ENCODE measurements around the gene TMEM94. TPM values are rescaled to one million over a fixed set of nuclear protein-coding genes. Genes with fewer than 3 reads are reported as not detected.

TMEM94 gene
- total RNA-seq, 1 donor from 2014 or later: 16.8 TPM

DNA sequence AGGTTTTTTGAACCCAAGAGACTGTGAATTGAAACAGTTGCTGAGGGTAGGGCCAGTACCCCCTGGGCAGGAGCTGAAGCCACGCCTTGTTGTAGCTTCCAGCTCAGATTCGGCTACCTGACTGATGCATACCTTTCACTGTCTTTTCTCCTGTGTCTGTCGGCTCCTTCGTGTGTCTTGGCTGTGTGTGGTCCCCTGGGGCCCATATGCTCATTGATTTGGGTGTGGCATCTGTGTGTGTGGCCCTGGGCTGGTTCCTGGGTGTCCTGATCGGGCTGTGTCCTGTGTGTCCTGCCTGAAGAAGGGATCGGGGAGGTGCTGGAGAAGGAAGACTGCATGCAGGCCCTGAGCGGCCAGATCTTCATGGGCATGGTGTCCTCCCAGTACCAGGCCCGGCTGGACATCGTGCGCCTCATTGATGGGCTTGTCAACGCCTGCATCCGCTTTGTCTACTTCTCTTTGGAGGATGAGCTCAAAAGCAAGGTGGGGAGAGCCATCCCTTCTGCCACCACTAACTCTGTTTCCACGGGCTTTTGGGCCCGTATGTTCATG is 38.0 kb downstream of the TMEM94 start:
- DNase-seq (ENCODE audit: low read depth, low spot score): no peak

DNA sequence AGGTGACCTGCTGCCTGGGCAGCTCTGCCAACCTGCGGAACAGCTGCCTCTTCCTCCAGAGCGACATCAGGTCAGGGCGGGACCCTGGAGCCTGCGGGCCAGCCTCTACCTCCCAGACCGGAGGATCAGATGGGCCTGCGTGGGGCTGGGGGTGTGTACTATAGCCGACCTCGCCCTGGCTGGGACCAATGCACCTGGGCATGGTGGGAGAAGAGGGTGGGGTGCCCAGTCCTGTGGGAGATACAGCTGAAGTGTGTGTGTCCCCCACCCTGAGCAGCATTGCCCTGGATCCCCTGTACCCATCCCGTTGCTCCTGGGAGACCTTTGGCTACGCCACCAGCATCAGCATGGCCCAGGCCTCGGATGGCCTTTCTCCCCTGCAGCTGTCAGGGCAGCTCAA is 39.6 kb downstream of the TMEM94 start:
- DNase-seq (ENCODE audit: low read depth, low spot score): no peak

DNA sequence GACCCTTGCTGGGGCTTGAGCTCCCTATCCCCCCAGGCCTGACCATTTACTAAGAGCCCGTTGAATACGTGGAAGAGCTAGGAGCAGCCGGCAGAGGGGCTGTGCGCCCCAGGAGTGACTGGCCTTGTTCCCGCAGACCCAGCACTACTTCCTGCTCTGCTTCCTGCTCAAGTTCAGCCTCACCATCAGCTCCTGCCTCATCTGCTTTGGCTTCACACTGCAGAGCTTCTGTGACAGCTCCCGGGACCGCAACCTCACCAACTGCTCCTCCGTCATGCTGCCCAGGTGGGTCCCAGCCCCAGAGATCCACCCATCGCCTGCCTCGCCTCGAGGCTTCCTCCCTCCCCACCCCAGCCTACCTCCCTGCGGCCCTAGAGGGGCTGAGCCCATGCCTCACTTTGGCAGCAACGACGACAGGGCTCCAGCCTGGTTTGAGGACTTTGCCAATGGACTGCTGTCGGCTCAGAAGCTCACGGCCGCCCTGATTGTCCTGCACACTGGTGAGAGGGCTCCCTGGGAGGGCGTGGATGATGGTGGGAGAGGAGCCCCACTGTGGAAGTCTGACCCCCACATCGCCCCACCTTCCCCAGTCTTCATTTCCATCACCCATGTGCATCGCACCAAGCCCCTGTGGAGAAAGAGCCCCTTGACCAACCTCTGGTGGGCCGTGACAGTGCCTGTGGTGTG is 41.7 kb downstream of the TMEM94 start:
- DNase-seq (ENCODE audit: low read depth, low spot score): no peak

DNA sequence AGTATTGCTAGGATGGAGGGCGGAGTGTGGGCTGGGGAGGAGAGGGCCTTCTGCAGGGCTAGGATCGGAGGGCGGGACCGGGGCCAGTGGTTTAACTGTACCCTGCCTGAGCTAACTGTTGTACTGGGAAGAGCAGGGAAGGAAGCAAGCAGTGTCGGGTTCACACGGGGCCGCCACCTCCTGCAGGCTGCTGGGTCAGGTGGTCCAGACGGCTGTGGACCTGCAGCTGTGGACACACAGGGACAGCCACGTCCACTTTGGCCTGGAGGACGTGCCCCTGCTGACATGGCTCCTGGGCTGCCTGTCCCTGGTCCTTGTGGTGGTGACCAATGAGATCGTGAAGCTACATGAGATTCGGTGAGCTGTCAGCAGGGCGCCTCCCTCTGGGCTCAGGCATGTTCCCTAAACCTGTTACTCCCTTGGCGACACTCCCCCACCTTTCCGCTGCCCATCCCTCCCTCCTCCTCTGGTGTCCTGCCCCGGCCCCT is 42.3 kb downstream of the TMEM94 start:
- DNase-seq (ENCODE audit: low read depth, low spot score): no peak

DNA sequence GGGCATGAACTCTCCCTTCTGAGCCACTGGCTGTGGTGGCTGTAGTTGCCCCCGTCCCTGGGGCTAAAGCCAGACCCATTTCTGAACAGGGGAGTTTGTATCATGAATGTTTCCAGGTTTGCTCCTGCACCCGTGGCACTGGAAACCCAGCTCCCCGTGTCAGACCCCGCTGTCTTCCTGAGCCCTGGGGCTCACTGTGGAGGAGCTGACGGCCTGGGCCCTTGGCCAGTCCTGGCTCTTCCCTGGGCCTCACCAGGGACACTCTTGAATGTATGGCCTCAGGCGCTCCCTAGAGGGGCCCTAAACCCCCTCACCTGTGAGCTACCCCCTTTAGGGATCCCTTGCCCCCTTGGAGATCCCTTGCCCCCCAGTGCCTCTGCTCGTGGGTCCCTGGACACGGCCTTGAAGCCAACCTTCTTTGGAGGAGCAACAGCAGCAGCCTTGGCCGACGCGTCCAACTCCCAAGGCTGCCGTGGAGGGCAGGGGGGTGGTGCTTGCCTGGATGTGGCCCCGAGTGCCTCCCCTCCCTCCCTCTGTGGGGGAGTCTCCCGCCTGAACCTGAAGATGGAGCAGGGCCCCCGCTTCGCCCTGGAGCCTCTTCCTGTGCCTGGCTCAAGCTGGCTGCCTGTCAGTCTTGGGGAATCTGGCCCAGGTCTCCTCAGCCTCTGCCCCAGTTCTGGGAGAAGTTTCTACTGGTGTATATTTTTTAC is 43.0 kb downstream of the TMEM94 start:
- no peak for DNase-seq (ENCODE audit: low read depth, low spot score)

DNA sequence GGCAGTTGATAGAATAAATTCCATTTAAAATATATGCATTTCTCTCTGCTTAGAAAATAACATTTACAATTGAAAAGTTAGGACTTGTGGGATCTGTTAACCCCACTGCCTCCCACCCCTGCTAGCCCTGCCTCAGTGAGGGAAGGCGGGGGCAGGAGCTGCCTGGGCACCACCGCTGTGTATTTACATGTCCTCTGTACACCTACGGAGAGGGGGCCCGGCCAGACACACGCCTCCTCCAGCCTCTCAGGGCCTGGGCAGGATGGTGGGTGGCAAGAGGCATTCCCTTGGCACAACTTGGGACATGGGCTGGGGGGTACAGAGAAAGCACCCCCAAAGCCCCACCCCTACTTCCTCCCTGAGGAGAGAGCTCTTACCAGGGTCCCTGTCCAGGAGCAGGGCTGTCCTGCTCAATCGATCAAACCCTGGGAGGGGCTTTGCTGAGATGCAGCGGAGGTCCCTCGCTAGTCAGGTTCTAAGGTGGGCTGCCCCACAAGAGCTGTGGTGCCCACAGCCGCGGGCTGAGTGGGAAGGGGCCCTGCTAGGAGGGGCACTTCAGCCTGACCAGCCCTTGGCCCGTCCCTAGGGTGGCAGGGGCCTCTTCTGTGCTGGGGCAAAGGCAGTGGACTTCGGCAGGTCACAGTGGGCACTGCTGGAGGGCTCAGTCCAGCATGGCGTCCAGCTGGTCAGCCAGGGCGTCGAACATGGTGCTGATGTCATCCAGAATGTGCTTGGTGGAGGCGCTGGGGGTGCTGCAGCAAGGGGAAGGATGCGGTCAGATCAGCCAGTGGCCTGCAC is 44.2 kb downstream of the TMEM94 start:
- DNase-seq (ENCODE audit: low read depth, low spot score): no peak

DNA sequence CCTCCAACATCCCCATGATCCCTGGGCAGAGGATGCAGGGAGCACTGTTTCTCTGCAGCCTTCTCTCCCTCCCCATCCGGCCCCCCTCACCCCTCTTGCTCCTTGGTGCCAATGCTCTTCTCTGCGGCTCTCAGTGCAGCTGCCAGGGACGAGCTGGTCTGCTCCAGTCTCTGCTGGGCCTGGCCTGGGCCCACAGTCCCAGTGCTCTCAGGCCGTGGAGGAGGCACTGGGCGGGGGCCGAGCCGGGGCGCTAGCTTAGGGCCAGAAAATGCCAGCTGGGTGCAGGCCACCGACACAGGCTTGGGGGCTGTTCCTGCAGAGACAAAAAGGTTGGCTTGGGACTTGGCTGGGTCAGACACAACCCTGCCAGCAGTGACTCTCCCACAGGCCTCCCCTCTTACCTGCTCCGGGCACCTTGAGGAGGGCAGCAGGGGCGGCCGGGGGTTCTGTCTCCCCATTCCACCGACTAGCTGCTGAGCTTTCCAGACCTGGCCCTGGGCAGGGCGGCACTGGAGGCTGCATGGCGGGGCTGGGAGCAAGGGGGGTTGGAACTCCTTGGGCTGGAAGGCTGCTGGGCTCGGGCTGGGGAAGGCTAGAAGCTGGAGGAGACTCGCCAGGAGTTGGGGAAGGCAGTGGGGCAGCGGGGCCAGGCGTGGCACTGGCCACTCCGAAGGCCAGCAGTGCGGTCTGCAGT is 45.1 kb downstream of the TMEM94 start:
- no peak for DNase-seq (ENCODE audit: low read depth, low spot score)

DNA sequence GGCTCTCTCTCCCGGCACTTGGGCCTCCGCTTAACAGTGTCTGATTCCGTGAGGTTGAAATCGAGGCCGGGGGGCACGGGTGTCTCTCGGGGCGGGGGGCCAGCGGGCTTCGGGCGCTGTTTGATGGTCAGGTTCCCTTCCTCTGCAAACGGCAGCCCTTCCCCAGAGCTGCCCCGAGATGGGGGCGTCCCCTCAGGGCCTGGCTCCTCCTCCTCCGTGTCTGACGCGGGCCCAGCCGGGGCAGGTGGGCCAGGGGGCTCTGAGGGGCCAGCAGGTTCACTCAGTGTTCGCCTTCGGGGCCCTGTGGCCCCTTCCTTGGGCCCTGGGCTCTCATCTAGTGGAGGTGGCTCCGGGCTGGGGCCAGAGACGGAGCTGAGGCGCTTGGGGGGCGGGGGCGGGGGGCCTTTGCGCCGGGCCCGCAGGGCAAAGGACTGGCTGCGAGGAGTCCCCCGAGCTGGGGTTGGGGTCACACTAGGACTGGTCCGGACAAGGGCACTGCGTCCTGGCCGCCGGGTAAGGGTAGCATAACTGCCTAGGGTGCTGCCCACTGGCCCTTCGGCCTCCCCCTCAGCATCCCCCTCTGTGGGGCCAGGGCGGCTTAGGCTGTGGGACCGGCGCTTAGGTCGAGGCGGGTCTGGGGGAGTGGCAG is 45.8 kb downstream of the TMEM94 start:
- no peak for DNase-seq (ENCODE audit: low read depth, low spot score)

DNA sequence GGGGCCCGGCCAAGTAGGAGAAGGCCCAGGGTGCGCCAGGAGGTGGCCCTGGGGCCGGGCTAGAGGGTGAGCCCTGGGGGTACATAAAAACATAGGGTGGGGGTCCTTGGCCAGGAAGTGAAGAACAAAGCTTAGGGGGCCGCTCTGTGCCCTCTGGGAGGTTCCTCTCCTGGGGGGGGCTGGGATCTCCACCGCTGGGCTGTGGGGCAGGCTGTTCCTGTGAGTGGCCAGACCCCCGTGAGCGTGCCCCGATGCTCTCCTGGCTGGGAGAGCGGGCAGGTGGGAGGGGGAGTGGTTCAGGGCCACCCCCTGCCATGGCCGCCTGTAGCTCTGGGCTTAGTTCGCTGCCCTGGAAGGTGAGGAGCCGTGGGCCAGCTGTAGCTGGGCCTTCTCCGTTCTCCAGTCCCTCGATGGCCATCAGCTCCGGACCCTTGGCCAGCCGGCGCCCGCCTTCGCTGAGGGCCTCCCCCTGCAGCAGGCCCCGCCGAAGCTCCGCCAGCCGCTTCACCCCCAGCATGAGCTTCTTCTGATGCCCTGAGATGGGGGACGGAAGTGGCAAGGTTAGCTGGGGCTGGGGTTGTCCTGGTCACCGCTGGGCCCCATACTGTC is 46.4 kb downstream of the TMEM94 start:
- DNase-seq (ENCODE audit: low read depth, low spot score): no peak

DNA sequence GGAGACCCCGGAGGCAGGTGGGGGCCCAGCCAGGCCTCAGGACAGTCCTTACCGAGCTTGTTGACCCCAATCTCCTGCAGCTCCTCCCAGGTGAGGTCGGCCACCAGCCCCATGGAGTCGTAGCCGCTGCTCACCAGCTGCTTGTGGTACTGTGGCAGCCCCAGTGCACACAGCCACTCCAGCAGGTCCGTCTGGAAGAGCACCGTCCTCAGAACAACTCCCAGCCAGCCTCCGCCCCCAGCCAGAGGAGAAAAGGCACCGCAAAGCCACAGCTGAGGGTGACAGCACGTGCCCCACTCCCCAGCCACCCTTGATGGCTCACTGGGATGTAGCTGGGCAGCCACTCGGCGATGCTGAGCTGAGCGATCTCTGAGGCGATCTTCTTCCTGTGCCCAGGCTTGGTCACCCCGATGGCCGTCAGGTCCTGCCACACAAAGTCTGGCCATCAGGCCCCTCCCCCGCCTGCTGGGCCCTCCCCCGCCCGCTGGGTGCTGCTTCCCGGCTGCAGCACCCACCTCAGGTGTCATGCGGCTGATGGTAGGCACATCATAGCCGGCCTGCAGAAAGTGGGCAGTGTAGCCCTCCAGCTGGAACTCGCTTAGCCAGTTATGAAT is 47.0 kb downstream of the TMEM94 start:
- no peak for DNase-seq (ENCODE audit: low read depth, low spot score)

DNA sequence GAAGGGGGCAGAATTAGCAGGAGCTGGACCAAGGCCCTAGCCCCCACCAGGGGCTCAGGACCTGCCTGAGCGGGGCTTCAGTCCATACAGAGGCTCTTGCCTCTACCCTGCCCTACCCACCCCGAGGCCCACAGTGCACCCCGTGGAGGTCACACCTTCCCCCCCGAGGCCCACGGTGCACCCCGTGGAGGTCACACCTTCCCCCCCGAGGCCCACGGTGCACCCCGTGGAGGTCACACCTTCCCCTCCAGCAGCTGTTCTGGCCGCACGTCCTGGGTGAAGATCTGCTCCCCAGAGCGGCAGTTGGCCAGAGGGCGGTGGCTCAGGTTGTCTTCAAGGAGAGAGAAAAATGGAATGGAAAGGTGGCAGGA is 47.5 kb downstream of the TMEM94 start:
- no peak for DNase-seq (ENCODE audit: low read depth, low spot score)

DNA sequence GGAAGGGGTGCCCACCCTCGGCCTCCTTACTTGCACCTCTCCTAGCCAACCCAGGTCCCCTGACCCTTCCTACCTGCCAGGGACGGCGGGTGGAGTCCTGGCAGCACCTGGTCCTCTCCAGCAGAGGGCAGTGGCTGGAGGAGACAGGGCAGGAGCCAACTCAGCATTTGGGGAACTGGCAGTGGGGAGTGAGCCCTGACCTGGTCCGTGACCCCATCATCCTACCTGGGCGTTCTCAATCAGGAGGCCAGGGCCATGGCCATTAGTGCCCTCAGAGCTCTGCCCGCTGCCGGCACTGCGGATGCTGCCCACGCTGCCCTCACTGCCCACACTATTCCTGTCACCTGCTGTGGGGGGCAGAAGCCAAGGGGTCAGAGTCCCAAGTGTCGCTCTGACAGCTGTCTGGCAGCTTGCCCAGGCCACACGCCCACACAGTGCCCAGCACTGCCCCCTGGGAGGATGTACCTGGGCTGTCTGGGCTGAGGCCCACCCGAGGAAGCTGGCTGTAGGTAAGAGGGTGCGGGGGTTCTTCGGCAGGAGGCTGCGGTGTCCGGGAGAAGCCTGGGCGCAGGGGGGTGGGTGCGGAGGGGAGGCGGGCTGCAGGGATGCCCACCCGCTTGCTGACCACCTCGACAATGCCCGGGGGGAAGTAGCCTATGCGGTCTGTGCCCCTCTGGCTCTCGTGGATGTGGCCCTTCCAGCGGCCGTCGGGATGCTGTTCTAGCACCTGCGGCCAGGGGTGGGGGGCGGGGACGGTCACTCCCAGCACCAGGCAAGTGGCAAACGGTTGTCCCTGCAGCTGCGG is 48.1 kb downstream of the TMEM94 start:
- no peak for DNase-seq (ENCODE audit: low read depth, low spot score)

DNA sequence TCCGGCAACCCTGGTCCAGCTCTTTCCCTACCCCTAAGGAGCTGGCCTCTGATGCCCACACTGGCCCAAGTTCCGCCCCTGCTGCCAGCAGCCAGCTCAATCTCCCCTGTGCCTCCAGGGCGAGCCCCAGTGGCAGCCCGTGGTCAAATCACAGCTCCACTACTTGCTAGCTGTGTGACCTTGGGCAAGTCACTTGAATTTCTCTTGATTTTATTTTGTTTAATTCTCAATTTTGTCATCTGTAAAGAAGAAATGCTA is 48.6 kb downstream of the TMEM94 start:
- no peak for DNase-seq (ENCODE audit: low read depth, low spot score)

DNA sequence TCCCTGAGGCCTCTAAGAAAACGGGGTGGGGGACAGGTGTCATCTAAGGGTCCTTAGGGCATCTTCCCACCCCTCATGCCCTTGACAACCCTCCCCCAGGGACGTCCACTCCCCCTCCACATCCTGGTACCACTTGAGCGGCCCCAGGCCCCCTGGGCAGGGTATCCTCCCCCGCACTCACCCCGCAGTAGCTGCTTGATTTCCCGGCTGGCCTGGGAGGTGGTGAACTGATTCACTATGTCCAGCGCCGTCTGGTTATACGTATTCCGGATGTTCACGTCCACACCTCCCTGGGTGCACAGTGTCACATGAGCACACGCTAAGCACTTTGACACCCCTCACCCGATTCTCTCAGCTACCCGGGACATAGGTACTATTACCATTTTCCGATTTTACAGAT is 49.2 kb downstream of the TMEM94 start:
- DNase-seq (ENCODE audit: low read depth, low spot score): no peak

DNA sequence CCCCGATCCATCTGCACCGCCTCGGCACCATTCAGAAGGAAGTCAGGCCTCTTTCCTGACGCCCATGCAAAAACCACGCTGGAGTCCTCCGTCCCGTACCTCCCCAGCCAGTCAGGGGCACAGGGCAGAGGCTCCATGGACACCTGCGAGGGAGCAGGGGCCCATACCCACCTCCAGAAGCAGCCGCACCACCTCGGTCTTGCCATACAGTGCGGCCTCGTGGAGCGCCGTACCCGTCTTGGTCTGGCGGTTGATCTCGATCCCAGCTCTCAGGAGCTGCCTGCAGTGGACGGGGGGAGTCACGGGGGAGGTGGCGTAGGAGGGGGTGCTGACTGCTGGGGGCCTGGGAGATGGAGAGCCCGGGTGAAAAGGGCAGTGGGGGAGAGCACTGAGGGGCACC is 49.7 kb downstream of the TMEM94 start:
- no peak for DNase-seq (ENCODE audit: low read depth, low spot score)

DNA sequence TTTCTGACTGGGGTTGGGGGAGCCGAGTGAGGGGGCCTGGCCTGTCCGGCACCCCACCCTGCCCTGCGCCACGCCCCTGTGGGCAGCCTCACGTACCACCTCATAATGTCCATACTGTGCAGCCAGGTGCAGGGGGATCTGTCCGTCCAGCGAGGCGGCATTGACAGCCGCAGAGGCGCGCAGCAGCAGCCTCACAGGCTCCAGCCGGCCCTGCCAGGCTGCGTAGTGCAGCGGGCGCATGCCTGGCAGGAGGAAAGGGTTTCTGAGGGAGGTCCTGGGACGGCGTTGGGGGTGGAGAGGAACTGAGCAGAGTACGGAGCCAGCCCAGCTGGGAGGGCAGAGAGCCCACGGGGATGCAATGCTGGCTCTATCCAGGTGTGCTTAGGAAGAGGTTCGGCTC is 50.5 kb downstream of the TMEM94 start:
- no peak for DNase-seq (ENCODE audit: low read depth, low spot score)

DNA sequence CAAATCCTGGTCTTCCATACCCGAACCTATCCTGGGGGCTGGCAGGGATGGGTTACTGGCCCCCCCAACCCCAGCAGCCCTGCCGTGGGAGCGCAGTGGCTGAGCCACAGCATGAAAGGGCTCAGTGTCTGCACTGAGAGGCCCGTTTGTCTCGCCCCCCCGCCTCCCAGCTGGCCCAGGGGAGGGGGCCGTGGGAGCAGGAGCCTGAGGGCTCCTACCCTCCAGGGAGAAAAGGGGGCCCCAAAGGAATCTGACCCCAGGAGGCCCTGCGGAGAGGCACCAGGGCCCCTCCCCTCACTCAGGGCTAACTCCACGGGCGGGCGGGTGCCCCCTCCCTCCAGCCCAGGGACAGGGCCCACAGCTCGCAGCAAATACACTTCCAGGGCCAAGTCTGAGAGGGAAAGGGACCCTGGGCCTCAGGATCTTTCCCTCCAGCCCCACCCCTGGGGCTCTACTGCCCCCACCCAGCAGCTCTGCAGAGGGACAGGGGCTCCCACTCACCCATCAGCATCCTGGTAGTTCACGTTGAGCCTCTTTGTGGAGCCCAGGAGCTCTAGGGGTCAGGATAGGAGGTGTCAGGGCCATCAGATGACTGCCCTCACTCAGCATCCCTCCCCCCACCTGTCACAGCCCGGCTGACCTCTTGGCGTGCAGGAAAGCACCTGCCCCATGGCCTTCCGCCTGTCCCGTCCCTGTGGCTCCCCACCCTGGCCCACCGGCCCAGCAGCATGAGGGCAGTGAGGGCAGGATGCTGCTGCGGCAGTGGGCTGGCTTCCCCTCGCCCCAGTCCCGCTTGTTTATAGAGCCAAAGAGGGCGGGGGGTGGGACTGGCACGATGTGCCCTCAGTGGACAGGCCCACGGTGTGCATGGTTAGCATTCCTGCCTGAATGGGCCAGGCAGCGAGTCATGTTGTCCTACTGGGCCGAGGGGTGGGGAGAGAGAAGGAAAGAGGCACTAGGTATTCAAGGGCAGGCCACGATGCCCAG is 51.6 kb downstream of the TMEM94 start:
- no peak for DNase-seq (ENCODE audit: low read depth, low spot score)

DNA sequence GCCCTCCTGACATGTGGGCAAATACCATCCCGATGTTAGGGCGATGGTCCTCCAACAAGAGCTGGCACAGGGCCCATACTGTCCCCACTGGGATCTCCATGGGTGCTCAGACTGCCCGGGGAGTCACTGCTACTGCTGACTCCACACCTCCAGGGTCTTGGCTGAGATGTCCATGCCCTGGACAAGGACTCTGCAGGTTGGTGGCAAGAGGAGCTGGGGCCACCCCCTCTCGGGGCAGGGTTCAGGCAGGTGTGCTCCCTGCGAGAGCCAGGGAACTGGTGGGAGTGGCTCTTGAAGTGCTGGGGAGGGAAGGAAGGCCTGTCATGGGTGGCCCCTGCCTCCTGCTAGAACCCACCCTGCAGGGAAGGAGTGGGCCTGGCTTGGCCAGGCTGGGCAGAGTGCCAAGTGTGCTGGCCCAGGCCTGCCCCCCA is 52.5 kb downstream of the TMEM94 start:
- no peak for DNase-seq (ENCODE audit: low read depth, low spot score)

All from pulmonary artery endothelial cell (primary cell).